Activated CD8-positive, alpha-beta T cell treated with anti-CD3 and anti-CD28 coated beads, Interleukin-2, amount 10 ng/mL, durations not matched to agents 7 days and 5 days (primary cell): ENCODE measurements around the gene FANCI. TPM values are rescaled to one million over a fixed set of nuclear protein-coding genes. Genes with fewer than 3 reads are reported as not detected.

Source experiments
- ATAC-seq: fragments of 150-1000 bp; cut with Tn5 transposase; one replicate; pipeline ENCODE4 v1.10.0; 2021; ENCODE audit warnings: moderate library complexity
- CTCF ChIA-PET: fragments of 350-600 bp; sonication (Branson Sonifier 250); formaldehyde crosslinking; loops from one replicate; lab custom pipeline; 2021; ENCODE audit warnings: antibody characterized with exemption; lab: Charles Lee
- POLR2A ChIA-PET: fragments of 350-600 bp; sonication (Branson Sonifier 250); formaldehyde crosslinking; loops from one replicate; lab custom pipeline; 2021; ENCODE audit warnings: antibody characterized with exemption; lab: Charles Lee
- DNase-seq: peaks from one replicate; pipeline ENCODE4 v3.0.0-alpha.2; 2020
- H3K27ac Mint-ChIP-seq: one replicate; pipeline ENCODE4 v1.8.0; 2021; ENCODE audit warnings: mild to moderate bottlenecking, mixed read lengths
- H3K27me3 Mint-ChIP-seq: one replicate; pipeline ENCODE4 v1.8.0; 2021; ENCODE audit warnings: low read depth, mixed read lengths
- H3K36me3 Mint-ChIP-seq: one replicate; pipeline ENCODE4 v1.8.0; 2021; ENCODE audit warnings: low read depth, mixed read lengths
- H3K4me1 Mint-ChIP-seq: one replicate; pipeline ENCODE4 v1.8.0; 2021; ENCODE audit warnings: low read depth, mixed read lengths
- H3K4me3 Mint-ChIP-seq: one replicate; pipeline ENCODE4 v1.8.0; 2021; ENCODE audit warnings: mild to moderate bottlenecking, mixed read lengths
- H3K9me3 Mint-ChIP-seq: one replicate; pipeline ENCODE4 v1.8.0; 2022; ENCODE audit warnings: mixed read lengths; ENCODE audit not compliant: insufficient read depth
- microRNA-seq: library from miRNA; unstranded; fragments of <30 nt; microRNA quantifications from one replicate; pipeline ENCODE4 v1.2.0, GENCODE V29; 2022
- total RNA-seq, 2 experiments: library from RNA; stranded (reverse); gene quantifications; one replicate each; pipeline ENCODE4 v1.2.3, GENCODE V29; 2021

FANCI gene
- total RNA-seq, 2 experiments from 2014 or later = 203 to 213 TPM

DNA sequence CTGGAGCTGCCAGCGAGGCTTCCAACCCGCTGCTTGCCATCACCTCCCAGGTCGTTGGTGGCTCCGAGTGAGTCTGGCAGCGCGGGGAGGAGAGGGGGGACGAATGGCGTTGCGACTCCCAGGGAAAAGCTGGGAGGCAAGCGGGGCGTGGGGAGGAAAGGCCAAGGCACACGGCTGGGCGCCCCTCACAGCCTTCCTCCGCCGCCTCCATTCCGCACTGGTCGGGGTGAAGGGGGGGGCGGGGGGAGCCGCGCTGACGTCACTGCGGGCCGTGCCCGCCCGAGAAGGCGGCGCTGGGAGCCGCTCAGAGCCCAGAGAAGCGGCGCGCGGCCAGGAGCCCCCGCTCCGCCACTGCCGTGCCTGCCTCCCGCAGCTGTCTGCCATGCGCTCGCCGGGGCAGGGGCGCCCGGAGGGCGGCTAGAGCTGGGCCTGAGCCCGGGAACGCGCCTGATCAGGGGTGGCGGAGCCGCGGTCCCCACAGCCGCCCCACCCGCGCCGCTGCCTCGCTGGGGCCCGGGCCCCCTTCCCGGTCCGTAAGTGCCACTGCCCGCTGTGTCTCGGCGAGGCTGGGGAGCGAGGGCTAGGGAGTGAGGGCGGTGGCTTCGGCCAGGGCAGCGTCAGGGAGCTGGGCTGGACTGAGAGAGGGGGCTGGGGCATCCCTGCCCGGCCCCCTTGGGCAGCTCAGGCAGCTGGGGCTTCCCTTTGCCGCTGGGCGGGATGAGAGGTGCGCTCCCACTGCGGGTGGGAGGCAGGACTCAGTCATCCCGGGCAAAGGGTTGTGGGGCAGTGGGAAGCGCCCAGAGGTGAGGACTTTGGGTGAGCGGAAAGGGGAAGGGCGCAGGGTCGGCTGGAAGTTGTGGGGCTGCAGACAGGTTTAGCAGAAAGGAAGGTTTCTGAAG is 118.7 kb downstream of the FANCI start:
- Mint-ChIP-seq H3K36me3 (peaks cover 2% of the 10 kb centered on the region), H3K4me3 (no peak overlapping the region), H3K27ac (no peak overlapping the region), H3K27me3 (peaks cover 83% of the 10 kb centered on the region), H3K4me1 (peaks cover 17% of the 10 kb centered on the region), H3K9me3 (no peaks in the 10 kb centered on the region)
- ATAC-seq (no peak), DNase-seq (no peak)
- ChIA-PET POLR2A (no interaction called here), CTCF (interaction anchor here (1.7 to 10.0 kb wide), 3 partner anchors 38 to 110 kb away, joined by 6 to 163 read pairs (median 126); no protein-coding TSS in a partner anchor)

DNA sequence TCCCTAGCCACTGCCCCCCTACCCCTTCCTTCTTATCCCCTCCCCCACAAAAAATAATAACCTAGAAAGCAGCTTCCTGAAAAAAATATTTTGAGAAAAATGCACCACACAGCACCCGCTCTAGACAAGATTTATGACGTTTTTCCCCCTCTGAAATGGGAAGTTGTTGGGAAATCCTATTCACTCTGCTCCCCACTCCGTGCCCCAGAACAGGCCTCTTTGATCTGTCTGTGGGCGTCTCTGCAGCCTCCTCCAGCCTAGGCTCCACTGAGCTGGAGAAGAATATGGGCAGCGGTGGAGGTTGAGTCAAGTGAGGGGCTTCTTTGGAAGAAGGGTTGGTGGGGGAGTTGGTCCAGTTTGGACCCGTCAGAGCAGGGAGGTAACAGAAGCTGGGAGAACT is 119.4 kb downstream of the FANCI start:
- Mint-ChIP-seq H3K27ac (no peak overlapping the region), H3K4me1 (peaks cover 17% of the 10 kb centered on the region), H3K9me3 (no peaks in the 10 kb centered on the region), H3K36me3 (peaks cover 2% of the 10 kb centered on the region), H3K27me3 (peaks cover 82% of the 10 kb centered on the region), H3K4me3 (no peak overlapping the region)
- DNase-seq (no peak), ATAC-seq (no peak)
- ChIA-PET CTCF (interaction anchor here (1.7 kb wide), 1 partner anchor 109 kb away, joined by 6 read pairs; no protein-coding TSS in a partner anchor), POLR2A (no interaction called here)

DNA sequence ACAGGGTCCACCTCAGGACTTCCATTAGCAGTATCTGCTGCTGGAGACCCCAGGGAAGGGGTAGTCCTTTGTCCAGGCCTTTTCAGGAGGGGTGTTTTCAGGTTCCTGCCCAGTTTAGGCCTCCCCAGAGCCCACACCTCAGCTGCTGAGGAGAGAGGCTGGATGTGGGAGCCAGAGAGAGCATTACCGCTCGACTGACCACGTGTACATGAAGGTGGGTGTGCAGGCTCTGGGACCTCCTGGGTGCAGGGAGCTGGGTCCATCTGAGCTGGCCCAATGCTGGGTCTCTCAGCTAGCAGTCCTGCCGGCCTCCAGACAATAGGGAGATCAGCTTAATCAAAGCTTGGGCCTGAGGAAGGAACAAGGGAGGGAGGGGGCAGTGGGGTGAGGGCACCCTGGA is 120.0 kb downstream of the FANCI start:
- ChIA-PET CTCF (interaction anchor here (0.8 to 2.4 kb wide), 2 partner anchors 55 to 307 kb away, joined by 3 to 8 read pairs; no protein-coding TSS in a partner anchor), POLR2A (no interaction called here)
- Mint-ChIP-seq H3K4me1 (peaks cover 13% of the 10 kb centered on the region), H3K4me3 (no peak overlapping the region), H3K27ac (no peak overlapping the region), H3K36me3 (peaks cover 2% of the 10 kb centered on the region), H3K27me3 (peaks cover 81% of the 10 kb centered on the region), H3K9me3 (no peaks in the 10 kb centered on the region)
- DNase-seq = no peak
- ATAC-seq = no peak

DNA sequence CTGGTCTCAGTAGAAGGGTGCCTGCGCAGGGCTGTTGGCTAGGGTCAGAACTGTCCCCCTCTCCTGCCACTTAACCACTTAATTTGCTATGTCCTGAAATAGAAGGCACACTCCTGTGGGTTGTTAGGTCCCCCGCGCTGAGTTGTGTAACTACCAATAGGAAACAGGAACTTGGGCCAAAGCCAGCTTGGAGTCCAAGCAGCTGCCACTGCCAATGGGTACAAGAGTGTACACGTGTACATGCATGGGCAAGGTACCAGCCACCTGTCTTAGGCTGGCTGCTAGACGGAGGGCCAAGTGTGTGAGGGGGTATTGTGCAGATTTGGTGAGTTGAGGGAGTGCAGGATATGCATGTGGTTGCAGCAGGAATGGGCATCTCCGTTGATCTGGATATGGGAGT is 120.6 kb downstream of the FANCI start:
- DNase-seq (no peak), ATAC-seq (no peak)
- Mint-ChIP-seq H3K4me3 (no peak overlapping the region), H3K27me3 (peaks cover 86% of the 10 kb centered on the region), H3K4me1 (peaks cover 10% of the 10 kb centered on the region), H3K27ac (no peak overlapping the region), H3K9me3 (no peaks in the 10 kb centered on the region), H3K36me3 (peaks cover 2% of the 10 kb centered on the region)
- ChIA-PET POLR2A (no interaction called here), CTCF (interaction anchor here (0.8 to 2.4 kb wide), 2 partner anchors 54 to 307 kb away, joined by 3 to 8 read pairs; no protein-coding TSS in a partner anchor)

DNA sequence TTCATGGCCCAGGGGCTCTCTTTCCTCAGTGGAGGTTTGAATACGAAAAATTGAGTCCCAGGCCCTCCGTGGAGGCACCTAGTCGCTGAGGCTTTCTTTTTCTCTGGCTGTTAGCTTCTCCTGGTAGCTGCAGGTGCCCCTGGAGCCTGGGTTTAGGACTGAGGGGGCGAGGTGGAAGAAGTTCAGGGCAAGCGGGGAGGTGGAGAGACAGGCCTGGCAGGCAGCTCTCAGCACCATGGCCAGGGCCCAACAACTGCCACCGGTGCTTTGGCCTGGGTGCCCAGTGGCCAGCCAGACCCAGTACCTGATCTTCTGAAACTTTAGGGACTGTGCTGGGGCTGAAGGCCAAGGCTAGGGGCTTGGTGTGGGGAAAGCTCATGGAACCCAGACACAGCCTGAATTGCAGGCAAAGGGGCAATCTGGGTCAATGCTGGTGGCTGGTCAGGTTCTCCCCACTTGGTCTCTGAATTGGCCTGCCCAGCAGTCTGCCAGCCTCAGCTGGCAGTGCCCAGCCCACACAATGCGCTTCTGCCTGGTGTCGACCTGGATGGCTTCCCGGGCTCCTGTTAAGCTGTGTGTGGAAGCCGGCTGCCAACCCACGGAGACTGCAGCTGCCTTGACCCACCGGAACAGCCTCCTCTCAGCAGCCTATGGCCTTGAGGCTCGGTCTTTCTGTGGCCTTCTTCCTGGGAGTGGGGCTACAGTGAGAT is 121.1 kb downstream of the FANCI start:
- Mint-ChIP-seq H3K27ac (no peak overlapping the region), H3K4me1 (peaks cover 8% of the 10 kb centered on the region), H3K27me3 (peaks cover 85% of the 10 kb centered on the region), H3K4me3 (no peak overlapping the region), H3K36me3 (peaks cover 2% of the 10 kb centered on the region), H3K9me3 (no peaks in the 10 kb centered on the region)
- ATAC-seq (no peak), DNase-seq (no peak)
- ChIA-PET CTCF (interaction anchor here (2.4 kb wide), 1 partner anchor 54 kb away, joined by 8 read pairs; no protein-coding TSS in a partner anchor), POLR2A (no interaction called here)

DNA sequence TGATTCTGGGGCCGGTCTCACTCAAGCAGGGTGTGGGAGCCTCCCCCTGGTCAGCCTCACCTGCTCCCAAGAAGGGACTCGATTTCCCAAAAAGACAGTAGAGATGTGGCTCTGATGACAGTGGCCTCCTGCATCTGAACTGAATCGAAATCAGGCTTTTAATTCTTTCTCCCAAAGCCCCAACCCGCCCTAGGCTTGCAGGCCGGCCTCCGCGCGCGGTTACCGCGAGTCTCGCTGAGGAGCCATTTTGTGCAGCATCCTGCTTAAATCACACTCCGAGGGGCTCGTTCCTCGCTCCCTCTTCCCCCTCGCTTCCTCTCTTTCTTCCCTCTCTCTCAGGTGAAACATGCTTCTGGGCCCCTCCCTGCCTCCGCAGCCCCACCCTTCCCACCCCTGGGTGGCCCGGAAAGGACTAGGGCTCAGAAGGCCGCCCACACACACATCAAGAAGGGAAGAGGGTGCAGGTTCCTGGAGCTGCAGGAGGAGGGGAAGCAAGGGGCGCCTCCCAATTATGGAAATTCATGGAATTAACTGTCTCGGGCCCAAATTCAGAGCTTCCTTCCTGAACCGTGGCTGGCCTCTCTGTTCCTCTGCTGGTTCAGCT is 121.8 kb downstream of the FANCI start:
- no peak for DNase-seq
- peaks cover 8% of the 10 kb centered on the region for H3K4me1 Mint-ChIP-seq
- CTCF ChIA-PET = interaction anchor here (1.4 to 2.4 kb wide), 2 partner anchors 43 to 53 kb away, joined by 3 to 8 read pairs; no protein-coding TSS in a partner anchor

More for the DNA sequence above, 121.8 kb downstream of the FANCI start:
- Mint-ChIP-seq H3K36me3 (peaks cover 2% of the 10 kb centered on the region), H3K4me3 (no peak overlapping the region), H3K9me3 (no peaks in the 10 kb centered on the region), H3K27ac (no peak overlapping the region), H3K27me3 (peaks cover 86% of the 10 kb centered on the region)
- POLR2A ChIA-PET = no interaction called here
- ATAC-seq = no peak

Small RNAs within 50 kb of the gene (microRNA-seq; reads per million reads assigned to microRNA genes)
- gene MIR6766 = not detected

Other genes starting within 250 kb of the FANCI start
- gene ABHD2, start 155.5 kb upstream of the FANCI start, total RNA-seq = 10 to 100 TPM; 71.3 to 71.9 TPM
- not detected for gene RLBP1, start 22.4 kb upstream of the FANCI start, total RNA-seq
- 100 to 1,000 TPM; 121 to 128 TPM for gene POLG, start 90.8 kb downstream of the FANCI start, total RNA-seq